GM04504 (cell line): ENCODE results near the gene INSYN2A.

Experiments used
- DNase-seq: peaks from one replicate; pipeline ENCODE4 v3.0.0-alpha.2; 2012; ENCODE audit warnings: low read depth

The INSYN2A gene

GRCh38 chr10:127196282-127197153 lies at the start of gene INSYN2A:
Gene INSYN2A (minus strand): TSS chr10:127196591. CDS start chr10:127176395, 20,196 bp downstream.
- DNase-seq = no peak

GRCh38 chr10:127245456-127245855 lies 49.1 kb upstream of the INSYN2A start:
- DNase-seq = no peak

- no peak for DNase-seq
Measured at GRCh38 chr10:127243490-127244272, 47.3 kb upstream of the INSYN2A start.

GRCh38 chr10:127242914-127243313 lies 46.5 kb upstream of the INSYN2A start:
- DNase-seq = no peak

- no peak for DNase-seq
Measured at GRCh38 chr10:127236266-127236665, 39.9 kb upstream of the INSYN2A start.

GRCh38 chr10:127234306-127234800 lies 38.0 kb upstream of the INSYN2A start:
- no peak for DNase-seq

GRCh38 chr10:127228195-127228787 lies 31.9 kb upstream of the INSYN2A start:
- no peak for DNase-seq

GRCh38 chr10:127227663-127228062 lies 31.3 kb upstream of the INSYN2A start:
- DNase-seq = no peak

- no peak for DNase-seq
Measured at GRCh38 chr10:127227027-127227426, 30.6 kb upstream of the INSYN2A start.

- no peak for DNase-seq
Measured at GRCh38 chr10:127221281-127221680, 24.9 kb upstream of the INSYN2A start.

- no peak for DNase-seq
Measured at GRCh38 chr10:127218658-127219057, 22.3 kb upstream of the INSYN2A start.

- no peak for DNase-seq
Measured at GRCh38 chr10:127216786-127217185, 20.4 kb upstream of the INSYN2A start.

- no peak for DNase-seq
Measured at GRCh38 chr10:127216274-127216673, 19.9 kb upstream of the INSYN2A start.

- DNase-seq = no peak
Measured at GRCh38 chr10:127215866-127216265, 19.5 kb upstream of the INSYN2A start.

GRCh38 chr10:127210936-127211466 lies 14.6 kb upstream of the INSYN2A start:
- no peak for DNase-seq

- no peak for DNase-seq
Measured at GRCh38 chr10:127207081-127207480, 10.7 kb upstream of the INSYN2A start.

- DNase-seq = no peak
Measured at GRCh38 chr10:127203067-127203466, 6.7 kb upstream of the INSYN2A start.

- no peak for DNase-seq
Measured at GRCh38 chr10:127200646-127201045, 4.3 kb upstream of the INSYN2A start.

GRCh38 chr10:127198721-127199120 lies 2.3 kb upstream of the INSYN2A start:
- no peak for DNase-seq

- no peak for DNase-seq
Measured at GRCh38 chr10:127198307-127198706, 1.9 kb upstream of the INSYN2A start.

GRCh38 chr10:127197154-127197432 lies 702 bp upstream of the INSYN2A start:
- no peak for DNase-seq

- DNase-seq = no peak
Measured at GRCh38 chr10:127195571-127196281, 665 bp downstream of the INSYN2A start.
